ENCODE data around the gene NXPE4.
"Not testable (repeated sequence)": the region's sequence is repeated elsewhere in the genome, so short reads cannot be mapped to it uniquely, and the experiment has no call there.

The NXPE4 gene

DNA sequence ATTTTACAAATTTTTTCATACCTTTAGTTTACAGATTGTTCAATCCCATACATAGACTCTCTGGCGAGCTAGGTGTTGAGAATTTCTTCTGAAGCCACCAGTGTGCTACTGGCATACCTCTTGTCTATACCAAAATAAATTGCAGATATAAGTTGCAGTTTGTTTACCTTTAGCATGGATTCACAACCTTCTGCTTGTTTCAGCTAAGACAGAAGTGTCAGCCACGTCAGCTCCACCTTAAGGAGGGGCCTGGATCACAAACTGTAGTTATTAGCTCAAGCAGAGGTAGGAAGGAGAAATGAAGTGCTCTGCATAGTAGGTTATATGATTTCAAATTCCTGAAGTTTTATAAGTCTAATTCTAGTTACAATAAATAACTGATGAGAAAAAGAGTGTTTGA is at the start of gene NXPE4:
TSS of gene NXPE4 (minus strand) at position 216 of the 400 bp plus-strand sequence. CDS start 1,027 bp downstream, outside the sequence.
- in situ Hi-C loops (cut with MboI; ENCODE audit: low sequenced_read_pairs): no loop called here

DNA sequence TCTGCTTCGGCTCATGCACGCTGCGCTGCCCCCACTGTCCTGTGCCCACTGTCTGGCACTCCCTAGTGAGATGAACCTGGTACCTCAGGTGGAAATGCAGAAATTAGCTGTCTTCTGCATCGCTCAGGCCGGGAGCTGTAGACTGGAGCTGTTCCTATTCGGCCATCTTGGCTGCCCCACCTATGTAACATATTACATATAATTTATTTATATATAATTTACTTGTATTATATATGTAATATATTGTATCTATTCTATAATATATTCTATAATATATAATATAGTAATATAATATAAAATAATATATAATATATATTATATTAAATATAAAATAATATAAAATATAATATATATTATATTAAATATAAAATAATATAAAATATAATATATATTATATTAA is 43.9 kb upstream of the NXPE4 start:
- in situ Hi-C loops (cut with MboI; ENCODE audit: low sequenced_read_pairs): not testable (repeated sequence)

DNA sequence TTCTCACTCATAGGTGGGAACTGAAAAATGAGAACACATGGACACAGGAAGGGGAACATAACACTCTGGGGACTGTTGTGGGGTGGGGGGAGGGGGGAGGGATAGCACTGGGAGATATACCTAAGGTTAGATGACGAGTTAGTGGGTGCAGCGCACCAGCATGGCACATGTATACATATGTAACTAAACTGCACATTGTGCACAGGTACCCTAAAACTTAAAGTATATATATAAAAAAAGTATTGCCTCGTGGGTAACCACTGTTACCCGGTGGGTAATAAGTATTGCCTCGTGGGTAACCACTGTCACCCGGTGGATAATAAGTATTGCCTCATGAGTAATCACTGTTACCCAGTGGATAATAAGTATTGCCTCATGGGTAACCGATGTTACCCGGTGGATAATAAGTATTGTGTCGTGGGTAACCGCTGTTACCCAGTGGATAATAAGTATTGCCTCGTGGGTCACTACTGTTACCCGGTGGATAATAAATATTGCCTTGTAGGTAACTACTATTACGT is 35.9 kb upstream of the NXPE4 start:
- in situ Hi-C loops (cut with MboI; ENCODE audit: low sequenced_read_pairs): not testable (repeated sequence)

DNA sequence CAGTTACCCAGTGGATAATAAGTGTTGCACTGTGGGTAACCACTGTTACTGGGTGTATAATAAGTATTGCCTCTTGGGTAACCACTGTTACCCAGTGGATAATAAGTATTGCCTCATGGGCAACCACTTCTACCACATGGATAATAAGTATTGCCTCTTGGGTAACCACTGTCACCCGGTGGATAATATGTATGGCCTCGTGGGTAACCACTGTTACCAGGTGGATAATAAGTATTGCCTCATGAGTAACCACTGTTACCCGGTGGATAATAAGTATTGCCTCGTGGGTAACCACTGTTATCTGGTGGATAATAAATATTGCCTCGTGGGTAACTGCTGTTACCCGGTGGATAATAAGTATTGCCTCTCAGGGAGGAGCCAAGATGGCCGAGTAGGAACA is 29.7 kb upstream of the NXPE4 start:
- in situ Hi-C loops (cut with MboI; ENCODE audit: low sequenced_read_pairs): no loop called here

DNA sequence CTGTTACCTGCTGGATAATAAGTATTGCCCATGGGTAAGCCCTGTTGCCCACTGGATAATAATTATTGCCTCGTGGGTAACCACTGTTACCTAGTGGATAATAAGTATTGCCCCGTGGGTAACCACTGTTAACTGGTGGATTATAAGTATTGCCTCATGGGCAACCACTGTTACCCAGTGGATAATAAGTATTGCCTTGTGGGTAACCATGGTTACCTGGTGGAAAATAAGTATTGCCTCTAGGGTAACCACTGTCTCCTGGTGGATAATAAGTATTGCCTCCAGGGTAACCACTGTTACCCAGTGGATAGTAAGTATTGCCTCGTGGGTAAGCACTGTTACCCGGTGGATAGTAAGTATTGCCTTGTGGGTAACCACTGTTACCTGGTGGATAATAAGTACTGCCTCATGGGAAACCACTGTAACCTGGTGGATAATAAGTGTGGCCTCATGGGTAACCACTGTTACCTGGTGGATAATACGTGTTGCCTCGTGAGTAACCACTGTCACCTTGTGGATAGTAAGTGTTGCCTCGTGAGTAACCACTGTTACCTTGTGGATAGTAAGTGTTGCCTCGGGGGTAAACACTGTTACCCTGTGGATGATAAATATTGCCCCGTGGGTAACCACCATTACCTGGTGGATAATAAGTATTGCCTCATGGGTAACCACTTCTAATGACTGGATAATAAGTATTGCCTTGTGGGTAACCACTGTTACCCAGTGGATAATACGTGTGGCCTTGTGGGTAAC is 29.0 kb upstream of the NXPE4 start:
- in situ Hi-C loops (cut with MboI; ENCODE audit: low sequenced_read_pairs): no loop called here

DNA sequence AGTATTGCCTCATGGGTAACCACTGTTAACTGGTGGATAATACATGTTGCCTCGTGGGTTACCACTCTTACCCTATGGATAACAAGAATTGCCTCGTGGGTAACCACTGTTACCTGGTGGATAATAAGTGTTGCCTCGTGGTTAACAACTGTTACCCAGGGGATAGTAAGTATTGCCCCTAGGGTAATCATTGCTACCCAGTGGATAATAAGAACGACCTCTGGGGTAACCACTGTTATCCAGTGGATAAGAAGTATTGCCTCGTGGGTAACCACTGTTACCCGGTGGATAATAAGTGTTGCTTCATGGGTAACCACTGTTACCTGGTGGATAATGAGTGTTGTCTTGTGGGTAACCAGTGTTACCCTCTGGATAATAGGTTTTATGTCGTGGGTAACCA is 28.1 kb upstream of the NXPE4 start:
- in situ Hi-C loops (cut with MboI; ENCODE audit: low sequenced_read_pairs): no loop called here

DNA sequence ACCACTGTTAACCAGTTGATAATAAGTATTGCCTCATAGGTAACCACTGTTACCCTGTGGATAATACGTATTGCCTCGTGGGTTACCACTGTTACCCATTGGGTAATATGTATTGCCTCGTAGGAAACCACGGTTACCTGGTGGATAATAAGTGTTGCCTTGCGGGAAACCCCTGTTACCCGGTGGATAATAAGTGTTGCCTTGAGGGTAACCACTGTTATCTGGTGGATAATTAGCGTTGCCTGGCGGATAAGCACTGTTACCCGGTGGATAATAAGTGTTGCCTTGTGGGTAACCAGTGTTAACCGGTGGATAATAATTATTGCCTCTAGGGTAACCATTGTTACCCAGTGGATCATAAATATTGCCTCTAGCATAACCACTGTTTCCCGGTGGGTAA is 27.3 kb upstream of the NXPE4 start:
- in situ Hi-C loops (cut with MboI; ENCODE audit: low sequenced_read_pairs): no loop called here

DNA sequence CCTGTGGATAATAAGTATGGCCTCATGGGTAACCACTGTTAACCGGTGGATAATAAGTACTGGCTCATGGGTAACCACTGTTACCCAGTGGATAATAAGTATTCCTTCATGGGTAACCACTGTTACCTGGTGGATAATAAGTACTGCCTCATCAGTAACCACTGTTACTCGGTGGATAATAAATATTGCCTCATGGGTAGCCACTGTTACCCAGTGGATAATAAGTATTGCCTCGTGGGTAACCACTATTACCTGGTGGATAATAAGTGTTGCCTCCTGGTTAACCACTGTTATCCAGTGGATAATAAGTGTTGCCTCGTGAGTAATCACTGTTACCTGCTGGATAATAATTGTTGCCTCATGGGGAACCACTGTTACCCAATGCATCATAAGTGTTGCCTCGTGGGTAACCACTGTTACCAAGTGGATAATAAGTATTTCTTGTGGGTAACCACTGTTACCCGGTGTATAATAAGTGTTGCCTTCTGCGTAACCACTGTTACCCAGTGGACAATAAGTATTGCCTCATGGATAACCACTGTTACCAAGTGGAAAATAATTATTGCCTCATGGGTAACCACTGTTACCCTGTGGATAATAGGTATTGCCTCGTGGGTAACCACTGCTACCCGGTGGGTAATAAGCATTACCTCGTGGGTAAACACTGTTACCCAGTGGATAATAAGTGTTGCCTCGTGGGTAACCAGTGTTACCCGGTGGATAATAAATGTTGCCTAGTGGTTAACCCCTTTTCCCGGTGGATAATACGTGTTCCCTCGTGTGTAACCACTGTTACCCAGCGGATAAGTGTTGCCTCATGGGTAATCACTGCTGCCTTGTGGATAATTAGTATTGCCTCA is 26.6 kb upstream of the NXPE4 start:
- in situ Hi-C loops (cut with MboI; ENCODE audit: low sequenced_read_pairs): no loop called here

DNA sequence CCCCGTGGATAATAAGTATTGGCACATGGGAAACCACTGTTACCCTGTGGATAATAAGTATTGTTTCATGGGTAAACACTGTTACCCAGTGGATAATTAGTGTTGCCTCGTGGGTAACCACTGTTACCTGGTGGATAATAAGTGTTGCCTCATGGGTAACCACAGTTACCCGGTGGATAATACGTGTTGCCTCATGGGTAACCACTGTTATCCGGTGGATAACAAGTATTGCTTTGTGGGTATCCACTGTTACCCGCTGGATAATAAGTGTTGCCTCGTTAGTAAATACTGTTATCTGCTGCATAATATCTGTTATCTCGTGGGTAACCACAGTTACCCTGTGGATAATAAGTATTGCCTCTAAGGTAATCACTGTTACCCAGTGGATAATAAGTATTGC is 25.5 kb upstream of the NXPE4 start:
- in situ Hi-C loops (cut with MboI; ENCODE audit: low sequenced_read_pairs): no loop called here

DNA sequence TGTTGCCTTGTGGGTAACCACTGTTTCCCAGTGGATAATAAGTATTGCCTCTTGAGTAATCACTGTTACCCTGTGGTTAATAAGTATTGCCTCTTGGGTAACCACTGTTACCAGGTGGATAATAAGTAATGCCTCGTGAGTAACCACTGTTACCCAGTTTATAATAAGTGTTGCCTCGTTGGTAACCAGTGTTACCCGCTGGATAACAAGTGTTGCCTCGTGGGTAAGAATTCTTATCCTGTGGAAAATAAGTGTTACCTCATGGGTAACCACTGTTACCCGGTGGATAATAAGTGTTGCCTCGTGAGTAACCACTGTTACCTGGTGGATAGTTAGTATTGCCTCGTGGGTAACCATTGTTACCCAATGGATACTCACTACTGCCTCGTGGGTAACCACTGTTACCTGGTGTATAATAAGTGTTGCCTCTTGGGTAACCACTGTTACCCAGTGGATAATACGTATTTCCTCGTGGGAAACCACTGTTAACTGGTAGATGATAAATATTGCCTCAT is 24.1 kb upstream of the NXPE4 start:
- in situ Hi-C loops (cut with MboI; ENCODE audit: low sequenced_read_pairs): no loop called here

DNA sequence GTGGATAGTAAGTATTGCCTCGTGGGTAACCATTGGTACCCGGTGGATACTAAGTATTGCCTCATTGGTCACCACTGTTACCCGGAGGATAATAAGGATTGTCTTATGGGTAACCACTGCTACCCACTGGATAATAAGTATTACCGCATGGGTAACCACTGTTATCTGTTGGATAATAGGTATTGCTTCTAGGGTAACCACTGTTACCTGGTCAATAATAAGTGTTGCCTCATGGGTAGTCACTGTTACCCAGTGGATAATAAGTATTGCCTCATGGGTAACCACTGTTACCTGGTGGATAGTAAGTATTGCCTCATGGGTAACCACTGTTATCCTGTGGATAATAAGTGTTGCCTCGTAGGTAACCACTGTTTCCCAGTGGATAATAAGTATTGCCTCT is 22.6 kb upstream of the NXPE4 start:
- in situ Hi-C loops (cut with MboI; ENCODE audit: low sequenced_read_pairs): no loop called here

DNA sequence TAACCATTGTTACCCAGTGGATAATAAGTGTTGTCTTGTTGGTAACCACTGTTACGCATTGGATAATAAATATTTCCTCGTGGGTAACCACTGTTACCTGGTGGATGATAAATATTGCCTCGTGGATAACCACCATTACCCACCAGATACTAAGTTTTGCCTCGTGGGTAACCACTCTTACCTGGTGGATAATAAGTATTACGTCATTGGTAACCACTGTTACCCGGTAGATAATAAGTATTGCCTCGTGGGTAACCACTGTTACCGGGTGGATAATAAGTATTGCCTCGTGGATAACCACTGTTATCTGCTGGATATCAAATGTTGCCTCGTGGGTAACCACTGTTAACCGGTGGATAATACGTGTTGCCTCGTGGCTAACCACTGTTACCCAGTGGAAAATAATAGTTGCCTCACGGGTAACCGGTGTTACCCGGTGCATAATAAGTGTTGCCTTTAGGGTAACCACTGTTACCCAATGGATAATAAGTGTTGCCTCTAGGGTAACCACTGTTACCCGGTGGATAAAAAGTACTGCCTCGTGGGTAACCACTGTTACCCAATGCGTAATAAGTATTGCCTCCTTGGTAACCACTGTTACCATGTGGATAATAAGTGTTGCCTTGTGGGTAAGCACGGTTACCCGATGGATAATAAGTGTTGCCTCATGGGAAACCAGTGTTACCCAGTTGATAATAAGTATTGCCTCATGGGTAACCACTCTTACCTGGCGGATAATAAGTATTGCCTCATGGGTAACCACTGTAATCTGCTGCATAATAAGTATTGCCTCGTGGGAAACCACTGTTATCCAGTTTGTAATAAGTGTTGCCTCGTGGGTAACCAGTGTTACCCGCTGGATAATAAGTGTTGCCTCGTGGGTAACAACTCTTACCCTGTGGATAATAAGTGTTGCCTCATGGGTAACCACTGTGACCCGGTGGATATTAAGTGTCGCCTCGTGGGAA is 21.9 kb upstream of the NXPE4 start:
- in situ Hi-C loops (cut with MboI; ENCODE audit: low sequenced_read_pairs): no loop called here

DNA sequence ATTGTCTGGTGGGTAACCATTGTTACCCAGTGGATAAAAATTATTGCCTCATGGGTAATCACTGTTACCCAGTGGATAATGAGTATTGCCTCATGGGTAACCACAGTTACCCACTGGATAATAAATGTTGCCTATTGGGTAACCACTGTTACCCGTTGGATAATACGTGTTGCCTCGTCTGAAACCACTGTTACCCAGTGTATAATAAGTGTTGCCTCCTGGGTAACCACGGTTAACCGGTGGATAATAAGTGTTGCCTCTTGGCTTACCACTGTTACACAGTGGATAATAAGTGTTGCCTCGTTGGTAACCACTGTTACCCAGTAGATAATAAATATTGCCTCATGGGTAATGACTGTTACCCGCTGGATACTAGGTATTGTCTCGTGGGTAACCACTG is 20.9 kb upstream of the NXPE4 start:
- in situ Hi-C loops (cut with MboI; ENCODE audit: low sequenced_read_pairs): no loop called here

DNA sequence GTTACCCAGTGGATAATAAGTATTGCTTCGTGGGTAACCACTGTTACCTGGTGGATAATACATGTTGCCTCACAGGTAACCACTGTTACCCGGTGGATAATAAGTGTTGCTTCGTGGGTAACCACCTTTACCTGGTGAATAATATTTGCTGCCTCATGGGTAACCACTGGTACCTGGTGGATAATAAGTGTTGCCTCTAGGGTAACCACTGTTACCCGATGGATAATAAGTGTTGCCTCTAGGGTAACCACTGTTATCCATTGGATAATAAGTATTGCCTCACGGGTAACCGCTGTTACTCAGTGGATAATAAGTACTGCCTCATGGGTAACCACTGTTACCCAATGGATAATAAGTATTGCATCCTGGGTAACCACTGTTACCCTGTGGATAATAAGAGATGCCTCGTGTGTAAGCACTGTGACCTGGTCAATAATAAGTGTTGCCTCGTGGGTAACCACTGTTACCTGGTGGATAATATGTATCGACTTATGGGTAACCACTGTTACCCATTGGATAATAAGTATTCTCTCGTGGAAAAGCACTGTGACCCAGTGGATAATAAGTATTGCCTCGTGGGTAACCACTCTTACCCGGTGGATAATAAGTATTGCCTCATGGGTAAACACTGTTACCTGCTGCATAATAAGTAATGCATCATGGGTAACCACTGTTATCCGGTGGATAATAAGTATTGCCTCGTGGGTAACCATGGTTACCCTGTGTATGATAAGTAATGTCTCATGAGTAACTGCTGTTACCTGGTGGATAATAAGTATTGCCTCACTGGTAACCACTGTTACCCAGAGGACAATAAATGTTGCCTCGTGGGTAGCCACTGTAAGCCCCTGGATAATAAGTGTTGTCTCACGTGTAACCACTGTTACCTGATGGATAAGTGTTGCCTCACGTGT is 20.1 kb upstream of the NXPE4 start:
- in situ Hi-C loops (cut with MboI; ENCODE audit: low sequenced_read_pairs): no loop called here

DNA sequence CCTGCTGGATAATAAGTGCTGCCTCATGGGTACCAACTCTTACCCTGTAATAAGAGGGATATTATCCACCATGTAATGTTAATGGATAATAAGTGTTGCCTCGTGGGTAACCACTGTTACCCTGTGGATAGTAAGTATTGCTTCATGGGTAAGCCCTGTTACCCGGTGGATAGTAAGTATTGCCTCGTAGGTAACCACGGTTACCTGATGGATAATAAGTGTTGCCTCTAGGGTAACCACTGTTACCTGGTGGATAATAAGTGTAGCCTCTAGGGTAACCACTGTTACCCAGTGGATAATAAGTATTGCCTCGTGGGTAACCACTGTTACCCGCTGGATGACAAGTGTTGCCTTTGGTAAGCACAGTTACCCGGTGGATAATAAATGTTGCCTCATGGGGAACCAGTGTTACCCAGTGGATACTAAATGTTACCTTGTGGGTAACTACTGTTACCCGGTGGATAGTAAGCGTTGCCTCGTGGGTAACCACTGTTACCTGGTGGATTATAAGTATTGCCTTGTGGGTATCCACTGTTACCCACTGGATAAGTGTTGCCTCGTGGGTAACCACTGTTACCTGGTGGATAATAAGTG is 18.6 kb upstream of the NXPE4 start:
- in situ Hi-C loops (cut with MboI; ENCODE audit: low sequenced_read_pairs): no loop called here

DNA sequence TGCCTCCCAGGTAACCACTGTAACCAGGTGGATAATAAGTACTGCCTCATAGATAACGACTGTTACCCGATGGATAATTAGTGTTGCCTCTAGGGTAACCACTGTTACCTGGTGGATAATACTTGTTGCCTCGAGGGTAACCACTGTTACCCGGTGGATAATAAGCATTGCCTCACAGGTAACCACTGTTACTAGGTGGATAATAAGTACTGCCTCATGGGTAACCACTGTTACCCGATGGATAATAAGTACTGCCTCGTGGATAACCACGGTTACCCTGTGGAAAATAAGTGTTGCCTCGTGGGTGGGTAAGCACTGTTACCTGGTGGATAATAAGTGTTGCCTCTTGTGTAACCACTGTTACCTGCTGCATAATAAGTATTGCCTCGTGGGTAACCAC is 17.5 kb upstream of the NXPE4 start:
- in situ Hi-C loops (cut with MboI; ENCODE audit: low sequenced_read_pairs): not testable (repeated sequence)

DNA sequence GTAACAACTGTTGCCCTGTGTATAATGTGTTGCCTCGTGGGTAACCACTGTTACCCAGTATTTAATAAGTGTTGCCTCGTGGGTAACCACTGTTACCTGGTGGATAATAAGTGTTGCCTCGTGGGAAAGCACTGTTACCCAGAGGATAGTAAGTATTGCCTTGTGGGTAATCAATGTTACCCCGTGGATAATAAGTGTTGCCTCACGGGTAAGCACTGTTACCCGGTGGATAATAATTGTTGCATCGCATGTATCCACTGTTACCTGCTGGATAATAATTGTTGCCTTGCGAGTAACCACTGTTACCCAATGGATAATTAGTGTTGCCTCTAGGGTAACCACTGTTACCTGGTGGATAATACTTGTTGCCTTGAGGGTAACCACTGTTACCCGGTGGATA is 17.1 kb upstream of the NXPE4 start:
- in situ Hi-C loops (cut with MboI; ENCODE audit: low sequenced_read_pairs): no loop called here

DNA sequence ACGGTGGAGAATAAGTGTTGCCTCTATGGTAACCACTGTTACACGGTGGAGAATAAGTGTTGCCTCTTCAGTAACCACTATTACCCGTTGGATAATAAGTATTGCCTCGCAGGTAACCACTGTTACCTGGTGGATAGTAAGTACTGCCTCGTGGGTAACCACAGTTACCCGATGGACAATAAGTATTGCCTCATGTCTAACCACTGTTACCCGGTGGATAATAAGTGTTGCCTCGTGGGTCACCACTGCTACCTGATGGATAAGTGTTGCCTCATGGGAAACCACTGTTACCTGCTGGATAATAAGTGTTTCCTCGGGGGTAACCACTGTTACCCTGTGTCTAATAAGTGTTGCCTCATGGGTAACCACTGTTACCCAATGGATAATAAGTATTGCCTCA is 16.6 kb upstream of the NXPE4 start:
- in situ Hi-C loops (cut with MboI; ENCODE audit: low sequenced_read_pairs): not testable (repeated sequence)
